Lower lobe of right lung (tissue), 2 donors: Measurements from ENCODE around the gene MBNL1. TPM values are rescaled to one million over a fixed set of nuclear protein-coding genes. Genes with fewer than 3 reads are reported as not detected.
A peak's percentile ranks its signal among the peaks of the same experiment; 100 is the strongest.
"Not testable (repeated sequence)": the region's sequence is repeated elsewhere in the genome, so short reads cannot be mapped to it uniquely, and the experiment has no call there.

ENCODE experiments used
- ATAC-seq, 2 donors: fragments of 200-7000 bp; cut with Tn5 transposase; one replicate each; pipeline ENCODE4 v1.9.1; 2020 to 2022; ENCODE audit warnings: mild to moderate bottlenecking in 2 of 2, moderate library complexity in 2 of 2
- DNase-seq: peaks from one replicate; pipeline ENCODE4 v3.0.0-alpha.2; 2020
- H3K27ac ChIP-seq: fragments of 200-600 bp; one replicate; pipeline ENCODE4 v1.8.0; 2022
- H3K27me3 ChIP-seq: fragments of 200-600 bp; one replicate; pipeline ENCODE4 v1.8.0; 2022; ENCODE audit warnings: low read depth
- H3K36me3 ChIP-seq: fragments of 200-600 bp; one replicate; pipeline ENCODE4 v1.8.0; 2022; ENCODE audit warnings: mild to moderate bottlenecking
- H3K4me1 ChIP-seq: fragments of 200-600 bp; one replicate; pipeline ENCODE4 v1.8.0; 2022
- H3K4me3 ChIP-seq: fragments of 200-600 bp; one replicate; pipeline ENCODE4 v1.8.0; 2022; ENCODE audit warnings: mild to moderate bottlenecking
- H3K9me3 ChIP-seq: fragments of 200-600 bp; one replicate; pipeline ENCODE4 v1.8.0; 2022
- intact Hi-C: fragments of 100-400 bp; cut with DNase I; formaldehyde crosslinking; loops from one replicate; pipeline ENCODE4 v1.11.0; 2022
- total RNA-seq: library from RNA; stranded (reverse); fragmentation: NEBNext Ultra II Directional; extraction: Animal tissue kit (Norgen Biotek cat#: 25700); gene quantifications from one replicate; pipeline ENCODE4 v1.2.1, GENCODE V29; 2021
- TF ChIP-seq, protein P1 (sequence below): fragments of 200-600 bp; IDR thresholded peaks from one replicate; pipeline ENCODE4 v1.8.0; 2022; ENCODE audit warnings: antibody characterized with exemption, mild to moderate bottlenecking
- donor health status: DM: no; HTN: yes; CAD: no; lungs with severe emphysema.

MBNL1 gene
- total RNA-seq, 1 donor from 2014 or later = 235 TPM

DNA sequence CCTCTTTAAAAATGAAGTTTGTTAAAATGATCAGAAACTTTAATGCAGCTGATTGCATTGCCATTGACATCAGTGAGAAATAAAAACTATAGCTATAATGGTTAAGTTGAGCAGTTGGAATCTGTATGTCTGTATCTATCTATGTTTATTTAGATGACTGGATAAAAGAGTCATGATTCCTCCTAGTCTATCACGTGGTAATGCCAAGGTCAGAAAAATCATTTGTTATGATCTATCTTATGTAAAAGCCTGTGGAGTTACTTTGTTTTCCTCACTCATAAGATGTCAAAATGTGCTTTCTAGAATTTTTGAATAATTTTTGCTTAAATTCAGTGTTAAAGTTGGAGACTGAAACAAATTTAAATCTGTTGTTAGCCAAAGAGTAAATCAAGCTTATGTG, 63.3 kb downstream of the MBNL1 start:
- H3K4me3 ChIP-seq = no peak overlapping the region
- TF ChIP-seq, protein P1, sequence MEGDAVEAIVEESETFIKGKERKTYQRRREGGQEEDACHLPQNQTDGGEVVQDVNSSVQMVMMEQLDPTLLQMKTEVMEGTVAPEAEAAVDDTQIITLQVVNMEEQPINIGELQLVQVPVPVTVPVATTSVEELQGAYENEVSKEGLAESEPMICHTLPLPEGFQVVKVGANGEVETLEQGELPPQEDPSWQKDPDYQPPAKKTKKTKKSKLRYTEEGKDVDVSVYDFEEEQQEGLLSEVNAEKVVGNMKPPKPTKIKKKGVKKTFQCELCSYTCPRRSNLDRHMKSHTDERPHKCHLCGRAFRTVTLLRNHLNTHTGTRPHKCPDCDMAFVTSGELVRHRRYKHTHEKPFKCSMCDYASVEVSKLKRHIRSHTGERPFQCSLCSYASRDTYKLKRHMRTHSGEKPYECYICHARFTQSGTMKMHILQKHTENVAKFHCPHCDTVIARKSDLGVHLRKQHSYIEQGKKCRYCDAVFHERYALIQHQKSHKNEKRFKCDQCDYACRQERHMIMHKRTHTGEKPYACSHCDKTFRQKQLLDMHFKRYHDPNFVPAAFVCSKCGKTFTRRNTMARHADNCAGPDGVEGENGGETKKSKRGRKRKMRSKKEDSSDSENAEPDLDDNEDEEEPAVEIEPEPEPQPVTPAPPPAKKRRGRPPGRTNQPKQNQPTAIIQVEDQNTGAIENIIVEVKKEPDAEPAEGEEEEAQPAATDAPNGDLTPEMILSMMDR = no peak
- DNase-seq (no peak), ATAC-seq (no peak)
- no peaks in the 10 kb centered on the region for H3K36me3 ChIP-seq
- intact Hi-C loops = no loop called here
- H3K4me1 ChIP-seq = peaks cover 82% of the 10 kb centered on the region
- H3K9me3 ChIP-seq = no peaks in the 10 kb centered on the region
- peak overlapping the region; percentile 22 for H3K27ac ChIP-seq
- no peaks in the 10 kb centered on the region for H3K27me3 ChIP-seq

DNA sequence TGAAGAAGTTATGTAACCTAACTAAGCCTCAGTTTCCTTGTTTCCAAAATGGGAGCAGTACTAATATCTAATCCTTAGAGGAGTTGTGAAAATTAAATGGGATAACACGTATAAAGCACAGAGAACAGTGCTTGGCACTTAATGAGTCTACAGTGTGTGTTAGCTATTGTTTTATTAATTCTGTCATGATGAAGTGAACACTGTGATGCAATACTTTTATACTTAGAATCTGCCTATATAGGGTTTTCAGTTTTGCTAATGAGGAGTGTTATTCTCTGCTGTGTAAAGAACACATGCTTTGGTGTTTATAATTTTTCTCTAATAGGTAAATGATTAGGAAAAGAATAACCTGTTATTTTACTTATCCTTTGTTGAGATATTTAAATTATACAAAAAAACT, 65.2 kb downstream of the MBNL1 start:
- intact Hi-C loops = no loop called here
- Histone ChIP-seq H3K4me3 (no peak overlapping the region), H3K36me3 (peaks cover under 1% of the 10 kb centered on the region), H3K27ac (no peak overlapping the region), H3K27me3 (no peaks in the 10 kb centered on the region), H3K9me3 (no peaks in the 10 kb centered on the region), H3K4me1 (peaks cover 72% of the 10 kb centered on the region)
- DNase-seq (no peak), ATAC-seq (no peak)
- TF ChIP-seq, protein P1 = no peak

DNA sequence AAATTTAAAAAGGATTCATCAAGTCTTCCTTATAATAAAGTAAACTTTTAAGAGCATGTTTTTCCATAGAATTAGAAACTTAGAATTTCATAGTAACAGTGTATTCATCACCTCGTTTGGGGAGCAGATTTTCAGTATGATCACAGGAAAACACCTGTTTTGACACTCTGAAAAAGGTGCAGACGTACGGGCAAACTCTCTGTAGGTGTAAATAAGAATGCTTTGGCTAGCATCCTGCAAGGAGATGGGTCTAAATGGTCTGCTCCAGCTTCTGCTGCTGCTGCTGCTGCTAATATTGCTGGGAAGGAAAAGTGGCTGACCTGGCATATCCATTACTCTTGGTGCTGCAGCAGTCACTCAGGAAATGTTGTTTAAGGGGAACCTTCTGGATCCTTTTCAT, 66.0 kb downstream of the MBNL1 start:
- TF ChIP-seq, protein P1 = no peak
- intact Hi-C loops = no loop called here

DNA sequence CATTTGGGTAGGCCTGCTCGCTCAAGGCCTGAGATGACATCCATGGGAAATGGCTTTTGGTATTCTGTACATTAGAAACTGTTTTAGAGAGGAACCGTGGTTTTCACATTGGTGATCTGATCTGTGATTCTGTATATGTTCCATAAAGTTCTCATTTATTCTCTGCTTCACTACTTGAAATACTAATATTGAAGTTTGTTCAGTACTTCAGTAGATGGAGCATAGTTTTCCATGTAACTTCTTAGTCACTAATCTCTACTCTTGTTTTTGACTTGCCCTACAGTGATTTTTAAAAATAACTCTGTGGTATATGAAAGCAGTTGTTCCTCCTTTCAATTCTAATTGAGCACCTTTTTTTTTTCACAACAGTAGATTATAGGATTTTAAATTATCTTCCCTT, 66.5 kb downstream of the MBNL1 start:
- Histone ChIP-seq H3K4me1 (peaks cover 66% of the 10 kb centered on the region), H3K9me3 (no peaks in the 10 kb centered on the region), H3K36me3 (peaks cover 12% of the 10 kb centered on the region), H3K27me3 (no peaks in the 10 kb centered on the region), H3K4me3 (no peak overlapping the region), H3K27ac (no peak overlapping the region)
- no peak for ATAC-seq
- TF ChIP-seq, protein P1 = no peak
- DNase-seq = no peak
- intact Hi-C loops = no loop called here

More for the DNA sequence above, 66.0 kb downstream of the MBNL1 start:
- peaks cover 66% of the 10 kb centered on the region for H3K4me1 ChIP-seq
- ATAC-seq (no peak), DNase-seq (no peak)
- no peak overlapping the region for H3K4me3 ChIP-seq
- no peak overlapping the region for H3K27ac ChIP-seq
- peaks cover 6% of the 10 kb centered on the region for H3K36me3 ChIP-seq
- H3K27me3 ChIP-seq = no peaks in the 10 kb centered on the region
- H3K9me3 ChIP-seq = no peaks in the 10 kb centered on the region

DNA sequence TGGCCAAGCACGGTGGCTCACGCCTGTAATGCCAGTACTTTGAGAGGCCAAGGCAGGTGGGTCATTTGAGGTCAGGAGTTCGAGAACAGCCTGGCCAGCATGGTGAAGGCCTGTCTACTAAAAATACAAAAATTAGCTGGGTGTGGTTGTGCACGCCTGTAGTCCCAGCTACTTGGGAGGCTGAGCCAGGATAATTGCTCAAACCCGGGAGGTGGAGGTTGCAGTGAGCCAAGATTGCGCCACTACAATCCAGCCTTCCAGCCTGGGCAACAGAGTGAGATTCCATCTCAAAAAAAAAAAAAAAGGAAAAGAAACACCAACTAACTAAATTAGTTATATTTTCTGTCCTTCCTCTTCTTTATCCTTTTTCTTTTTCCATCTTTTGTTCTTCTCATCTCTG, 68.6 kb downstream of the MBNL1 start:
- Histone ChIP-seq H3K4me1 (peaks cover 60% of the 10 kb centered on the region), H3K36me3 (peaks cover 25% of the 10 kb centered on the region)
- H3K4me3 ChIP-seq, DNase-seq, H3K27me3 ChIP-seq, H3K9me3 ChIP-seq, intact Hi-C loops, H3K27ac ChIP-seq, ATAC-seq: not testable (repeated sequence)

DNA sequence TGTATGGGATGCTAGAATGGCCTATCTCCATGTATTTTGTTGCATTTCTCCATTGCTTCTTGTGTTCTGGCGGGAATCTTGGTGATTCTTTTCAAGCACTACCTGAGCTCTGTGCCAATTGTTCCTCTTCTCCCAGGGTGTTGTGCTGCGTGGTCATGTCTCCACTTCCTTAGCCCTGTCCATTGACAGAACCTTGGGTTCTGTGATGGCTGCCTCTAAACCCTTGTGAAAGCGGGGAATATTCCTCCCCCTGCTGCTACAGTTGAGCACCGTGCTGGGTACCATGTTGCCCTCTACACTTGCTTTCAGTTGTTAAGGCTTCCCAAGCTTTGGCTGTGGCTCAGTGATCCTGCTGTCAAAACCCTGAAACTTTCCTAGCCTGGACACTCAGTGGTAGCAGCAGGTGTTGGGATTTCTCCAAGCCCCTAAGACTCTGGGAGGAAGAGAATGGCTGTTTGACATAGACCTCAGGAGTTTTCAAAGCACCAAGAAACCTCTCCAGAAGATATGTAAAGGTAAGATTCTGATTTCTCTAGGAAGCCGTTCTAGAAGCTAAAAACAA, 69.5 kb downstream of the MBNL1 start:
- H3K36me3 ChIP-seq = peaks cover 31% of the 10 kb centered on the region
- no peaks in the 10 kb centered on the region for H3K27me3 ChIP-seq
- H3K9me3 ChIP-seq = no peaks in the 10 kb centered on the region
- H3K4me1 ChIP-seq = peaks cover 59% of the 10 kb centered on the region
- no peak overlapping the region for H3K4me3 ChIP-seq
- DNase-seq (no peak), ATAC-seq (no peak)
- no peak overlapping the region for H3K27ac ChIP-seq
- intact Hi-C loops = no loop called here
- TF ChIP-seq, protein P1 = no peak
